ENCODE measurements around the gene CBX7. TPM values are rescaled to one million over a fixed set of nuclear protein-coding genes. Genes with fewer than 3 reads are reported as not detected.

Gene CBX7
- polyA plus RNA-seq, 1 experiment: 5.3 TPM

DNA sequence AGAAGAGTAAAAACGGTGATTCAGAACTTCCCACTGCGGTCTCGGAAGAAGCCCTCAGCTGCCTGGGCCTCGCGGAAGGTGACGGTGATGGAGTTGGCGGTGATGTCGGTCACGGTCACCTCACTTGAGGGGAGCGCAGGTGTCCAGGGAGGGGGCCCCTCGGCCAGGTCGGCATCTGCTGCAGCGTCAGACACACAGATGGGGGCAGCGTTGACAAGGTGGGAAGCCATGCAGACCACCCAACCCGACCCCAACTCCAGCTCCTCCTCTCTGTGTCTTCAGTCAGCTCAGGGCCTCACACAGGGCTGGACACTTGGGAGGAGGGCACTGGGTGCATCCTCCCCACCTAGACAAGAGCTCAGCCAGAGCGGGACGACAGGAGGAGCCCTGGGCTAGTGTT is 18.6 kb downstream of the CBX7 start:
- no peaks in the 10 kb centered on the region; the same call in 1 of the 2 replicates for H3K36me3 ChIP-seq (ENCODE audit: control insufficient read depth, insufficient read depth, low read length)
- ChIA-PET CTCF (interaction anchor here (1.7 to 3.5 kb wide), 3 partner anchors 10 to 264 kb away, joined by 4 to 11 read pairs (median 5); no protein-coding TSS in a partner anchor), POLR2A (no interaction called here)
- no peaks in the 10 kb centered on the region for H3K27me3 ChIP-seq (ENCODE audit: control insufficient read depth, insufficient read depth, low read length)
- no peak for DNase-seq (ENCODE audit: low read depth)
- H3K4me3 ChIP-seq (ENCODE audit: low read depth, low read length): no peak overlapping the region
- TF ChIP-seq, protein P1, sequence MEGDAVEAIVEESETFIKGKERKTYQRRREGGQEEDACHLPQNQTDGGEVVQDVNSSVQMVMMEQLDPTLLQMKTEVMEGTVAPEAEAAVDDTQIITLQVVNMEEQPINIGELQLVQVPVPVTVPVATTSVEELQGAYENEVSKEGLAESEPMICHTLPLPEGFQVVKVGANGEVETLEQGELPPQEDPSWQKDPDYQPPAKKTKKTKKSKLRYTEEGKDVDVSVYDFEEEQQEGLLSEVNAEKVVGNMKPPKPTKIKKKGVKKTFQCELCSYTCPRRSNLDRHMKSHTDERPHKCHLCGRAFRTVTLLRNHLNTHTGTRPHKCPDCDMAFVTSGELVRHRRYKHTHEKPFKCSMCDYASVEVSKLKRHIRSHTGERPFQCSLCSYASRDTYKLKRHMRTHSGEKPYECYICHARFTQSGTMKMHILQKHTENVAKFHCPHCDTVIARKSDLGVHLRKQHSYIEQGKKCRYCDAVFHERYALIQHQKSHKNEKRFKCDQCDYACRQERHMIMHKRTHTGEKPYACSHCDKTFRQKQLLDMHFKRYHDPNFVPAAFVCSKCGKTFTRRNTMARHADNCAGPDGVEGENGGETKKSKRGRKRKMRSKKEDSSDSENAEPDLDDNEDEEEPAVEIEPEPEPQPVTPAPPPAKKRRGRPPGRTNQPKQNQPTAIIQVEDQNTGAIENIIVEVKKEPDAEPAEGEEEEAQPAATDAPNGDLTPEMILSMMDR (IDR thresholded peaks at IDR 0.05; ENCODE audit: insufficient read depth, low read depth, low read length): no peak

DNA sequence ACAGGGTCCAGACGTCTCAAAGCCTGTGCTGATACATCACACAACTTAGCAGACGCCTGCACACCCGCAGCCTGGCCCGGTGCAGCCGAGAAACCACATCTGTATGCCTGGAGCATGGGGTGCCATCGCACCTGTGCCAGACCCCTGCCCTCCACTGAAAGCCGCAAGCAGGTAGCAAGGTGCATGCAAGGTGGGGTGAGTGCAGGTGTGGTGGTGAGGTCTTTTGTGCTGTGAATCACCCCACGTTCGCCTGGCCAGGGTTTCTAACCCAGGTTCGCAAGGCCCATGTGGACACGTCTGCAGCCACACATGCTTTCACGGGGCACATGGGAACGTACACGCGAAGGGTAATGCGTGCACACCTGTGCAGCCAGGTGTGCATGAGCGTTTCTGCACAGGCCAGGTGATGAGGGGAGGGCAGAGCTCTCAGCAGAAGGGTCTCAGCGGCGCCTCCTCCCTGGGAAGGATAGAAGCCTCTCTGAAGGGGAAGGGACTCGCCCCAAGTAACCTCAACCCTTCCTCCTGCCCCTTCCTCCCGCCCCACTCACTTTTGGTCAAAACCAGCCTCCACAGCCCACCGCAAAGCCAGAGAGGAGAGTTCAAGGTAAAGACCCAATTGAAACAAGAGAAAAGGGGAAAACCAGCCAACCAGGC is 19.5 kb downstream of the CBX7 start:
- ChIA-PET CTCF (interaction anchor here (2.6 to 3.5 kb wide), 2 partner anchors 263 kb away, joined by 11 read pairs; no protein-coding TSS in a partner anchor), POLR2A (no interaction called here)
- H3K36me3 ChIP-seq (ENCODE audit: control insufficient read depth, insufficient read depth, low read length): no peaks in the 10 kb centered on the region; the same call in 1 of the 2 replicates
- H3K4me3 ChIP-seq (ENCODE audit: low read depth, low read length): no peak overlapping the region
- no peaks in the 10 kb centered on the region for H3K27me3 ChIP-seq (ENCODE audit: control insufficient read depth, insufficient read depth, low read length)
- TF ChIP-seq, protein P1 (IDR thresholded peaks at IDR 0.05; ENCODE audit: insufficient read depth, low read depth, low read length): no peak
- no peak for DNase-seq (ENCODE audit: low read depth)

DNA sequence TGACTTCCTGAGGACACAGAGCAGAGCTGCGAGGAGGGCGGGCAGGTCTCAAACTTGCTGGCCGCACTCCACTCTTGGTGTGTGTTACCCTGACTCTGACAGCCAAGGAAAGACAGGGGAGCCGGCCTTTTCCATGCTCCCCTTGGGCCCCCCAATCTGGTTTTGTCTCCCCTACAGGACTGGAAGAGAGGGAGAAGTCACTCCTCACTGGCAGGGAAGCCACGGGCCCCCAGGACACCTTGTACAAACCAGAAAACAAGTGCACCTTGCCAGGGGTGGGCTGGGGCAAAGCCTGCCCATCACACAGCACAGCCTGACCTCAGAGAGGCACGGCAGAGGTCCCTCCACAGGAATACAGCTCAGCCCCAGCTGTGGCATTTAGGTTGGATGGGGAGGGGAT is 20.2 kb downstream of the CBX7 start:
- no peaks in the 10 kb centered on the region for H3K27me3 ChIP-seq (ENCODE audit: control insufficient read depth, insufficient read depth, low read length)
- no peak overlapping the region for H3K4me3 ChIP-seq (ENCODE audit: low read depth, low read length)
- TF ChIP-seq, protein P1 (IDR thresholded peaks at IDR 0.05; ENCODE audit: insufficient read depth, low read depth, low read length): no peak
- H3K36me3 ChIP-seq (ENCODE audit: control insufficient read depth, insufficient read depth, low read length): no peaks in the 10 kb centered on the region; the same call in 1 of the 2 replicates
- DNase-seq (ENCODE audit: low read depth): no peak
- CTCF ChIA-PET: interaction anchor here (1.7 to 2.6 kb wide), 2 partner anchors 125 to 262 kb away, joined by 8 to 11 read pairs; no protein-coding TSS in a partner anchor
- POLR2A ChIA-PET: no interaction called here

DNA sequence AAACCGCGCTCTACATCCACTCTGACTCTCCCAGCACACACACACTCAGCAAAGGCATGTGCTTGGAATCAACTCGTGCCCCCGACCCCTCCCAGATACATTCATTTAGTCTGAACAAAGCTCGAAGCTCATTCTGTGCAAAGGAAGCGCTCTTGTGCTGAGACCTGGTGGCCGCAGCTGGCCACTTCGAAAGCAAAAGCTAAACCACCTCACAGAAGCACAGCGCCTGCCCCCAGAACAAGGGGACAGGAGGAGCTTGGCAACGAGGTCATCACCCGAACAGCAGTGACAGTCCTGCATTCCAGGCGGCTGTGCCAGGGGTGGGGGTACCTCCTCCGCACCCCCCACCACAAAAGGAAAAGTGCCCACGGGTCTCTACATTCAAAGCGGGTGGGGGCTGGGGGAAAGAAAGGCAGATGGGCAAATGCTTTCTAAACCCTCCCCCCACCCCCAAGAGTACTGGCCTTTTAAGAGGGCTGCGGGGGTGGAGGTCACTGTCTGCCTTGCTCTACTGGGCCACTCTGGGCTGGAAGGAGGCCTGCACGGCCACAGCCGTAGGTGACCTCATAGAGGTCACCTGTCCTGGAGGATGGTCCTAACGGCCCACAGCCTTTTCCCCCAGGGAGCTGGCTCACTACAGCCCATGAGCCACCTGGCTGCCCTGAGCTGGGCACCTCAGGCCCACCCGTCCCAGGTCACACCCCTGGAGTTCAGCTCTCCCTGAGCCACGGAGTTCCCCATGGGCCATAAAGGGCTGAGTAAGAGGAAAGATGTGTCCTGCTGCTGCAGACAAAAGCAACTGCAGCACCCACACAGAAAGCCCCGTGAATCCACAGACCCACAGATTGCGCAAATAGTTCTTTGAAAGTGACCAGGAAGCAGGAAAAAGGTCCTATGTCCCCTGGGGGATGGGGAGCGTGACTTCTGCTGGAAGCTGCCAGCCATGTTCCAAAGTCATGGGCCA is 21.3 kb downstream of the CBX7 start:
- ChIA-PET POLR2A (no interaction called here), CTCF (interaction anchor here (1.7 to 2.6 kb wide), 3 partner anchors 10 to 261 kb away, joined by 5 to 11 read pairs (median 8); no protein-coding TSS in a partner anchor)
- H3K36me3 ChIP-seq (ENCODE audit: control insufficient read depth, insufficient read depth, low read length): no peaks in the 10 kb centered on the region; the same call in 1 of the 2 replicates

More for the DNA sequence above, 21.3 kb downstream of the CBX7 start:
- Histone ChIP-seq H3K27me3 (ENCODE audit: control insufficient read depth, insufficient read depth, low read length) (no peaks in the 10 kb centered on the region), H3K4me3 (ENCODE audit: low read depth, low read length) (no peak overlapping the region)
- DNase-seq (ENCODE audit: low read depth): no peak
- TF ChIP-seq, protein P1 (IDR thresholded peaks at IDR 0.05; ENCODE audit: insufficient read depth, low read depth, low read length): no peak
